K562 (cell line): ENCODE data around the gene TJP3. TPM values are rescaled to one million over a fixed set of nuclear protein-coding genes. Genes with fewer than 3 reads are reported as not detected.

Experiments used
- ATAC-seq: fragments of 200-7000 bp; cut with Tn5 transposase; 3 replicates; pipeline ENCODE4 v1.9.1; 2020; ENCODE audit warnings: moderate library complexity
- Bru-seq: library from RNA; stranded (reverse); fragments of 400-500 nt; gene quantifications from one replicate; lab custom pipeline; 2021; lab: Mats Ljungman, UMichigan
- BruChase-seq, 2 experiments: library from RNA; stranded (reverse); fragments of 400-500 nt; gene quantifications; one replicate each; lab custom pipeline; 2021; lab: Mats Ljungman, UMichigan
- BruUV-seq: library from RNA; stranded (reverse); fragments of 400-500 nt; replicated peaks from 2 replicates; lab custom pipeline; 2021; lab: Mats Ljungman, UMichigan
- CTCF ChIA-PET: fragments of 300-600 bp; formaldehyde crosslinking; extraction: SDS; loops from one replicate; lab custom pipeline; 2021; ENCODE audit warnings: low intra/inter-chr PET ratio; lab: Yijun Ruan, JAX
- POLR2A ChIA-PET: fragments of 300-600, 350-650 bp; sonication (Branson Sonifier 250); formaldehyde crosslinking; extraction: SDS; loops from one replicate; lab custom pipeline; 2021; ENCODE audit warnings: antibody characterized with exemption, inconsistent platforms; lab: Yijun Ruan, JAX
- DNase-seq, 4 experiments: peaks; one replicate each; pipeline versions ENCODE4 v3.0.0 to v3.0.0-alpha.2; 2011 to 2018; ENCODE audit warnings: low spot score in 3 of 4, mixed read lengths in 3 of 4; ENCODE audit errors: extremely low read depth in 1 of 4
- FAIRE-seq: peaks from 2 replicates; lab custom pipeline; 2011; peaks lifted over from hg19 to GRCh38; lab: Jason Lieb, UNC
- H2AFZ ChIP-seq: 2 replicates; pipeline ENCODE4 v1.6.0; 2011; ENCODE audit warnings: low read depth, low read length, control low read depth, inconsistent platforms
- H3K27ac ChIP-seq: fragments of 200-600 bp; 3 replicates; pipeline ENCODE4 v1.8.0; 2011; ENCODE audit warnings: low read depth, mild to moderate bottlenecking, control low read depth, inconsistent platforms, low read length, moderate library complexity, mixed read lengths; ENCODE audit errors: extremely low read depth
- H3K27me3 ChIP-seq, 2 experiments: fragments of 300-600 bp in 1 of 2; 2 replicates in 1 of 2; 3 replicates in 1 of 2; pipeline versions ENCODE4 v1.6.0 to v1.8.0; 2011; ENCODE audit warnings: inconsistent platforms in 2 of 2, low read length in 2 of 2, mild to moderate bottlenecking in 1 of 2, mixed read lengths in 1 of 2, moderate library complexity in 1 of 2; ENCODE audit not compliant: control insufficient read depth in 2 of 2, insufficient read depth in 2 of 2
- H3K36me3 ChIP-seq: fragments of 300-600 bp; 3 replicates; pipeline ENCODE4 v1.8.0; 2011; ENCODE audit warnings: mild to moderate bottlenecking, low read length, inconsistent platforms; ENCODE audit not compliant: control insufficient read depth, insufficient read depth
- H3K4me1 ChIP-seq, 2 experiments: fragments of 200-600 bp in 1 of 2; replicated peaks in 1 of 2; 2 replicates in 1 of 2; 3 replicates in 1 of 2; pipeline versions ENCODE4 v1.5.1 to v1.8.0; 2011; ENCODE audit warnings: inconsistent platforms in 2 of 2, low read length in 2 of 2, mild to moderate bottlenecking in 1 of 2, mixed read lengths in 1 of 2, moderate library complexity in 1 of 2; ENCODE audit not compliant: control insufficient read depth in 2 of 2, insufficient read depth in 2 of 2
- H3K4me2 ChIP-seq: 2 replicates; pipeline ENCODE4 v1.6.1; 2011; ENCODE audit warnings: low read length, control low read depth, inconsistent platforms, mixed read lengths; ENCODE audit not compliant: insufficient read depth
- H3K4me3 ChIP-seq: fragments of 200-600 bp; sonication (generic), shearing (Covaris generic); 2 replicates; pipeline ENCODE4 v1.5.1; 2016; ENCODE audit warnings: control low read depth, inconsistent platforms
- H3K79me2 ChIP-seq: fragments of 200-600 bp; 3 replicates; pipeline ENCODE4 v1.8.0; 2011; ENCODE audit warnings: low read length, inconsistent platforms; ENCODE audit not compliant: control insufficient read depth, insufficient read depth
- H3K9ac ChIP-seq, 2 experiments: 2 replicates each; pipeline versions ENCODE4 v1.6.0 to v1.6.1; 2011; ENCODE audit warnings: low read depth in 2 of 2, low read length in 2 of 2, control low read depth in 1 of 2, inconsistent platforms in 1 of 2, mild to moderate bottlenecking in 1 of 2, mixed read lengths in 1 of 2; ENCODE audit not compliant: insufficient read depth in 1 of 2
- H3K9me1 ChIP-seq: one replicate; pipeline ENCODE4 v1.6.0; 2011; ENCODE audit warnings: inconsistent platforms, mild to moderate bottlenecking, low read length, moderate library complexity; ENCODE audit not compliant: control insufficient read depth, insufficient read depth
- H3K9me3 ChIP-seq: replicated peaks from 2 replicates; pipeline ENCODE4 v1.5.1; 2011; ENCODE audit warnings: low read depth, low read length, inconsistent platforms; ENCODE audit not compliant: control insufficient read depth, insufficient read depth
- H4K20me1 ChIP-seq: replicated peaks from 2 replicates; pipeline ENCODE4 v1.6.1; 2011; ENCODE audit warnings: low read length, inconsistent platforms, mixed read lengths; ENCODE audit not compliant: control insufficient read depth, insufficient read depth
- BHLHE40 ChIP-seq: IDR thresholded peaks from 2 replicates; pipeline ENCODE4 v1.6.1; 2011; ENCODE audit warnings: low read length, improper control_type of control experiment
- ELF1 ChIP-seq: fragments of 200-800 bp; sonication (Bioruptor generic); IDR thresholded peaks from 2 replicates; pipeline ENCODE4 v1.6.1; 2016; ENCODE audit warnings: missing genetic modification characterization, missing compliant biosample characterization
- KAT8 ChIP-seq: fragments of 450-650 bp; IDR thresholded peaks from 2 replicates; pipeline ENCODE4 v1.6.1; 2016; ENCODE audit warnings: low read depth, mild to moderate bottlenecking
- MED1 ChIP-seq: sonication (generic); formaldehyde crosslinking; IDR thresholded peaks from 2 replicates; pipeline ENCODE4 v1.8.1; 2023; ENCODE audit warnings: missing genetic modification reagents, borderline replicate concordance
- SIX5 ChIP-seq, 2 experiments: IDR thresholded peaks; 2 replicates each; pipeline ENCODE4 v1.6.1; 2011; ENCODE audit warnings: low read length in 2 of 2, borderline replicate concordance in 1 of 2, low read depth in 1 of 2, mild to moderate bottlenecking in 1 of 2, moderate library complexity in 1 of 2; ENCODE audit not compliant: insufficient read depth in 1 of 2
- SMAD1 ChIP-seq: fragments of 150-350 bp; IDR thresholded peaks from 2 replicates; pipeline ENCODE4 v1.6.1; 2014; ENCODE audit warnings: low read length, low read depth; ENCODE audit not compliant: partially characterized antibody
- SRSF3 ChIP-seq: fragments of 200-400 bp; formaldehyde crosslinking; IDR thresholded peaks from 2 replicates; pipeline ENCODE4 v1.6.1; 2016; ENCODE audit warnings: mild to moderate bottlenecking, low read length, moderate library complexity; ENCODE audit not compliant: insufficient read depth
- TBP ChIP-seq: optimal IDR thresholded peaks from 2 replicates; pipeline ENCODE3; 2011; ENCODE audit warnings: low read depth, low read length, improper control_type of control experiment
- TCF3 ChIP-seq: sonication (generic); formaldehyde crosslinking; IDR thresholded peaks from 2 replicates; pipeline ENCODE4 v1.4.0; 2020; ENCODE audit warnings: mild to moderate bottlenecking, missing genetic modification reagents
- whole genome bisulfite sequencing: fragments of 100-300 bp; shearing (Covaris generic); methylation state at CpG from one replicate; pipeline ENCODE4 v1.1.6; 2016; ENCODE audit warnings: low coverage, mixed read lengths; ENCODE audit not compliant: insufficient coverage; ENCODE audit errors: missing lambda C conversion rate; 5-methylcytosine and 5-hydroxymethylcytosine counted together
- in situ Hi-C: fragments of 300-500 bp; cut with MboI; formaldehyde crosslinking; loops from 4 replicates; pipeline ENCODE4 v1.15.0; 2018; ENCODE audit warnings: inconsistent platforms, mixed read lengths
- intact Hi-C: fragments of 100-400 bp; cut with micrococcal nuclease; formaldehyde crosslinking; loops from 2 replicates; pipeline ENCODE4 v1.14.2; 2022
- long read RNA-seq, 3 experiments: library from polyadenylated mRNA in 2 of 3; library from RNA in 1 of 3; unstranded in 2 of 3; stranded (forward) in 1 of 3; transcript quantifications; one replicate each; pipeline ENCODE4 v2.0.0, GENCODE V29; 2019 to 2022
- polyA minus RNA-seq, 3 experiments: library from RNA; depleted of rRNA, polyadenylated mRNA; stranded (reverse); fragments of >200 nt; gene quantifications; 2 replicates each; pipeline ENCODE4 v1.2.3, GENCODE V29; 2011
- polyA plus RNA-seq, 8 experiments: library from polyadenylated mRNA; depleted of rRNA in 4 of 8; stranded (reverse) in 5 of 8; unstranded in 3 of 8; fragments of >200 nt; fragmentation: Nextera tagmentation in 2 of 8; fragmentation: Illumina TruSeq in 1 of 8; extraction: Ambion mirVana in 2 of 8; extraction: Trizol in 1 of 8; gene quantifications; 2 replicates each; pipeline versions ENCODE4 v1.2.1 to v1.2.3, GENCODE V29; 2011 to 2014; ENCODE audit warnings: inconsistent platforms in 1 of 8, missing spikeins in 1 of 8
- total RNA-seq, 7 experiments: library from RNA; depleted of rRNA in 6 of 7; stranded (reverse); fragments of >200 nt in 6 of 7; fragmentation: Illumina TruSeq in 2 of 7; extraction: Trizol in 2 of 7; gene quantifications; 2 replicates each; pipeline versions ENCODE4 v1.2.1 to v1.2.3, GENCODE V29; 2011 to 2021; ENCODE audit warnings: low replicate concordance in 1 of 7
- TF ChIP-seq, protein P1 (sequence below): fragments of 450-650 bp; IDR thresholded peaks from 2 replicates; pipeline ENCODE4 v1.7.1; 2018; ENCODE audit warnings: mild to moderate bottlenecking, low read depth; ENCODE audit not compliant: partially characterized antibody

The TJP3 gene, protein sequence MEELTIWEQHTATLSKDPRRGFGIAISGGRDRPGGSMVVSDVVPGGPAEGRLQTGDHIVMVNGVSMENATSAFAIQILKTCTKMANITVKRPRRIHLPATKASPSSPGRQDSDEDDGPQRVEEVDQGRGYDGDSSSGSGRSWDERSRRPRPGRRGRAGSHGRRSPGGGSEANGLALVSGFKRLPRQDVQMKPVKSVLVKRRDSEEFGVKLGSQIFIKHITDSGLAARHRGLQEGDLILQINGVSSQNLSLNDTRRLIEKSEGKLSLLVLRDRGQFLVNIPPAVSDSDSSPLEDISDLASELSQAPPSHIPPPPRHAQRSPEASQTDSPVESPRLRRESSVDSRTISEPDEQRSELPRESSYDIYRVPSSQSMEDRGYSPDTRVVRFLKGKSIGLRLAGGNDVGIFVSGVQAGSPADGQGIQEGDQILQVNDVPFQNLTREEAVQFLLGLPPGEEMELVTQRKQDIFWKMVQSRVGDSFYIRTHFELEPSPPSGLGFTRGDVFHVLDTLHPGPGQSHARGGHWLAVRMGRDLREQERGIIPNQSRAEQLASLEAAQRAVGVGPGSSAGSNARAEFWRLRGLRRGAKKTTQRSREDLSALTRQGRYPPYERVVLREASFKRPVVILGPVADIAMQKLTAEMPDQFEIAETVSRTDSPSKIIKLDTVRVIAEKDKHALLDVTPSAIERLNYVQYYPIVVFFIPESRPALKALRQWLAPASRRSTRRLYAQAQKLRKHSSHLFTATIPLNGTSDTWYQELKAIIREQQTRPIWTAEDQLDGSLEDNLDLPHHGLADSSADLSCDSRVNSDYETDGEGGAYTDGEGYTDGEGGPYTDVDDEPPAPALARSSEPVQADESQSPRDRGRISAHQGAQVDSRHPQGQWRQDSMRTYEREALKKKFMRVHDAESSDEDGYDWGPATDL
- 1.8 and 7.1 TPM in 2 replicates for total RNA-seq (2011; cell fraction: chromatin; rRNA removed; ENCODE audit: low replicate concordance)
- 2.9 and 3.5 TPM in 2 replicates for total RNA-seq (2011; cell fraction: nucleolus; rRNA removed)
- total RNA-seq (2011; cell fraction: nucleoplasm; rRNA removed): 1.8 and 2.6 TPM in 2 replicates
- total RNA-seq (2014; rRNA removed) (0.82 and 1.3 TPM in 2 replicates), total RNA-seq (2014; rRNA removed; fragmentation: Illumina TruSeq; extraction: Trizol) (0.11 and 0.38 TPM in 2 replicates), total RNA-seq (2015; rRNA removed; fragmentation: Illumina TruSeq; extraction: Trizol) (0.34 and 0.58 TPM in 2 replicates), total RNA-seq (2021) (0.92 and 2.4 TPM in 2 replicates), polyA plus RNA-seq (2011; rRNA removed) (1.8 and 2.2 TPM in 2 replicates), polyA plus RNA-seq (2014; fragmentation: Illumina TruSeq; extraction: Trizol) (0.54 and 1.1 TPM in 2 replicates), polyA plus RNA-seq (2014; fragmentation: Nextera tagmentation; extraction: Ambion mirVana) (under 1 TPM in 1 of 2 experiments, not detected in 1; 0.11 TPM), polyA plus RNA-seq (2014; rRNA removed) (0.56 and 0.73 TPM in 2 replicates), polyA minus RNA-seq (2011; rRNA and poly(A)+ RNA removed) (1.5 and 1.9 TPM in 2 replicates), Bru-seq, nascent RNA (percentile 19 among the genes with signal in this experiment), BruChase-seq, experiment 1, labeled RNA remaining after a 2-hour chase (percentile 14 among the genes with signal in this experiment), BruChase-seq, experiment 2, labeled RNA remaining after a 6-hour chase (percentile 18 among the genes with signal in this experiment)
- 1.9 and 5.2 TPM in 2 replicates for polyA plus RNA-seq (2011; cell fraction: cytosol; rRNA removed)
- 4.3 and 9.8 TPM in 2 replicates for polyA plus RNA-seq (2011; cell fraction: nucleus; rRNA removed)
- polyA plus RNA-seq (2012): 3.2 and 4.0 TPM in 2 replicates
- 0.86 and 2.2 TPM in 2 replicates for polyA minus RNA-seq (2011; cell fraction: cytosol; rRNA and poly(A)+ RNA removed)
- 2.3 and 3.4 TPM in 2 replicates for polyA minus RNA-seq (2011; cell fraction: nucleus; rRNA and poly(A)+ RNA removed)
- long read RNA-seq, experiment 1, partial matches to known transcripts: 1 of 4 reads
- long read RNA-seq, experiment 1, other reads (novel, unspliced or antisense): 0 of 4 reads
- long read RNA-seq, experiment 2, partial matches to known transcripts: 0 of 1 reads
- long read RNA-seq, experiment 2, other reads (novel, unspliced or antisense): 1 of 1 reads
- long read RNA-seq, experiment 3, partial matches to known transcripts: 1 of 1 reads
- long read RNA-seq, experiment 3, other reads (novel, unspliced or antisense): 0 of 1 reads

GRCh38 chr19:3708207-3708931 is at the start of gene TJP3:
TJP3 (plus strand) TSS chr19:3708384; CDS start chr19:3728433, 20,049 bp downstream.
- intact Hi-C loops: loop anchor here (10.0 kb wide), 1 partner anchor 384 kb away; no protein-coding TSS in a partner anchor
- no peaks in the 10 kb centered on the region for H4K20me1 ChIP-seq
- no peak within 1 kb of the TSS; the same call in 1 of the 2 replicates for H3K4me2 ChIP-seq
- peak in 1 of 4 experiments; percentile 45 for DNase-seq
- peaks cover 13 to 39% of the 10 kb centered on the region in 2 experiments; a peak in 3 of 5 replicates for H3K4me1 ChIP-seq
- no peak for FAIRE-seq
- H2AFZ ChIP-seq: peak within 1 kb of the TSS; percentile 77
- H3K79me2 ChIP-seq: no peaks in the 10 kb centered on the region
- POLR2A ChIA-PET: interaction anchor here (0.5 to 1.3 kb wide), 2 partner anchors 36 to 40 kb away, joined by 3 to 4 read pairs; no protein-coding TSS in a partner anchor
- peak within 1 kb of the TSS in 1 of 2 experiments; percentile 63; a peak in 2 of 4 replicates for H3K9ac ChIP-seq
- H3K9me1 ChIP-seq: no peaks in the 10 kb centered on the region
- no peaks in the 10 kb centered on the region for H3K36me3 ChIP-seq
- CTCF ChIA-PET: no interaction called here
- H3K4me3 ChIP-seq: no peak within 1 kb of the TSS
- no TSS peak for BruUV-seq
- 26% methylated on average over 21 of the region's 24 CpGs for WGBS
- in situ Hi-C loops: loop anchor here (5.0 to 10.0 kb wide), 3 partner anchors 46 to 414 kb away; no protein-coding TSS in a partner anchor
- H3K9me3 ChIP-seq: no peaks in the 10 kb centered on the region
- no peak for ATAC-seq
- no peaks in the 10 kb centered on the region for H3K27me3 ChIP-seq
- no peak within 1 kb of the TSS for H3K27ac ChIP-seq
- TF ChIP-seq KAT8 (no peak), TCF3 (no peak), ELF1 (tag) (no peak), SIX5 (IDR thresholded peaks at IDR 0.05; ENCODE audit: borderline replicate concordance in 1 of 2, insufficient read depth in 1 of 2, low read depth in 1 of 2, low read length in 2 of 2) (no peak), MED1 (CRISPR knock-in tag) (no peak), SMAD1 (no peak), TBP (no peak), BHLHE40 (no peak), SRSF3 (no peak)
- TF ChIP-seq, protein P1, sequence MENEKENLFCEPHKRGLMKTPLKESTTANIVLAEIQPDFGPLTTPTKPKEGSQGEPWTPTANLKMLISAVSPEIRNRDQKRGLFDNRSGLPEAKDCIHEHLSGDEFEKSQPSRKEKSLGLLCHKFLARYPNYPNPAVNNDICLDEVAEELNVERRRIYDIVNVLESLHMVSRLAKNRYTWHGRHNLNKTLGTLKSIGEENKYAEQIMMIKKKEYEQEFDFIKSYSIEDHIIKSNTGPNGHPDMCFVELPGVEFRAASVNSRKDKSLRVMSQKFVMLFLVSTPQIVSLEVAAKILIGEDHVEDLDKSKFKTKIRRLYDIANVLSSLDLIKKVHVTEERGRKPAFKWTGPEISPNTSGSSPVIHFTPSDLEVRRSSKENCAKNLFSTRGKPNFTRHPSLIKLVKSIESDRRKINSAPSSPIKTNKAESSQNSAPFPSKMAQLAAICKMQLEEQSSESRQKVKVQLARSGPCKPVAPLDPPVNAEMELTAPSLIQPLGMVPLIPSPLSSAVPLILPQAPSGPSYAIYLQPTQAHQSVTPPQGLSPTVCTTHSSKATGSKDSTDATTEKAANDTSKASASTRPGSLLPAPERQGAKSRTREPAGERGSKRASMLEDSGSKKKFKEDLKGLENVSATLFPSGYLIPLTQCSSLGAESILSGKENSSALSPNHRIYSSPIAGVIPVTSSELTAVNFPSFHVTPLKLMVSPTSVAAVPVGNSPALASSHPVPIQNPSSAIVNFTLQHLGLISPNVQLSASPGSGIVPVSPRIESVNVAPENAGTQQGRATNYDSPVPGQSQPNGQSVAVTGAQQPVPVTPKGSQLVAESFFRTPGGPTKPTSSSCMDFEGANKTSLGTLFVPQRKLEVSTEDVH: no peak
